KMS-11 (cell line): ENCODE data around the gene ANO7.

Source experiments
- H2AFZ ChIP-seq: fragments of 200-600 bp; sonication (generic); 2 replicates; pipeline ENCODE4 v1.6.1; 2016; ENCODE audit warnings: antibody characterized with exemption, mixed run types, low read depth
- H3K27ac ChIP-seq: fragments of 200-600 bp; sonication (generic); 2 replicates; pipeline ENCODE4 v1.6.1; 2016; ENCODE audit warnings: mild to moderate bottlenecking, mixed run types
- H3K27me3 ChIP-seq: fragments of 200-600 bp; sonication (generic); 2 replicates; pipeline ENCODE4 v1.6.1; 2017; ENCODE audit warnings: mild to moderate bottlenecking, low read depth, mixed run types, moderate library complexity; ENCODE audit not compliant: insufficient read depth
- H3K36me3 ChIP-seq: fragments of 200-600 bp; sonication (generic); 2 replicates; pipeline ENCODE4 v1.6.1; 2017; ENCODE audit warnings: mild to moderate bottlenecking, mixed run types; ENCODE audit not compliant: insufficient read depth
- H3K4me1 ChIP-seq: fragments of 200-600 bp; sonication (generic); 2 replicates; pipeline ENCODE4 v1.6.1; 2016; ENCODE audit warnings: mild to moderate bottlenecking, low read depth, mixed run types; ENCODE audit not compliant: poor library complexity, severe bottlenecking
- H3K4me2 ChIP-seq: fragments of 200-600 bp; sonication (generic); 2 replicates; pipeline ENCODE4 v1.7.0; 2016; ENCODE audit warnings: mild to moderate bottlenecking, mixed run types
- H3K4me3 ChIP-seq: fragments of 200-600 bp; sonication (generic); IDR thresholded peaks from 2 replicates; pipeline ENCODE4 v1.6.1; 2017; ENCODE audit warnings: low read depth, low read length, mixed read lengths; ENCODE audit not compliant: insufficient read depth
- H3K79me2 ChIP-seq: fragments of 200-600 bp; sonication (generic); 2 replicates; pipeline ENCODE4 v1.6.1; 2016; ENCODE audit warnings: low read depth, mixed run types; ENCODE audit not compliant: insufficient read depth
- H3K9ac ChIP-seq: fragments of 200-600 bp; sonication (generic); 2 replicates; pipeline ENCODE4 v1.6.1; 2016; ENCODE audit warnings: mild to moderate bottlenecking, mixed run types
- H4K20me1 ChIP-seq: fragments of 200-600 bp; sonication (generic); 2 replicates; pipeline ENCODE4 v1.6.1; 2016; ENCODE audit warnings: mild to moderate bottlenecking, mixed run types; ENCODE audit not compliant: insufficient read depth
- CTCF ChIP-seq: fragments of 200-600 bp; sonication (generic); conservative IDR thresholded peaks from 2 replicates; pipeline ENCODE4 v1.6.1; 2017; ENCODE audit warnings: low read depth, mild to moderate bottlenecking, antibody characterized with exemption, low read length, moderate library complexity, mixed read lengths

ANO7 gene

GRCh38 chr2:241238693-241239198 lies 50.3 kb downstream of the ANO7 start:
- Histone ChIP-seq H3K79me2 (no peaks in the 10 kb centered on the region), H3K4me3 (no peak overlapping the region), H3K27ac (no peak overlapping the region), H3K9ac (no peak overlapping the region), H2AFZ (no peak overlapping the region), H4K20me1 (no peaks in the 10 kb centered on the region), H3K27me3 (no peaks in the 10 kb centered on the region), H3K36me3 (peaks cover 22% of the 10 kb centered on the region; the same call in 1 of the 2 replicates), H3K4me2 (no peak overlapping the region), H3K4me1 (no peaks in the 10 kb centered on the region)
- TF ChIP-seq CTCF, result no peak

- Histone ChIP-seq H3K27me3 (no peaks in the 10 kb centered on the region), H2AFZ (no peak overlapping the region), H3K79me2 (no peaks in the 10 kb centered on the region), H3K36me3 (peaks cover 22% of the 10 kb centered on the region; the same call in 1 of the 2 replicates), H3K4me2 (no peak overlapping the region), H3K4me1 (no peaks in the 10 kb centered on the region), H3K4me3 (no peak overlapping the region), H3K9ac (no peak overlapping the region), H4K20me1 (no peaks in the 10 kb centered on the region), H3K27ac (no peak overlapping the region)
- no peak for TF ChIP-seq CTCF
These were observed 51.2 kb downstream of the ANO7 start for GRCh38 chr2:241239552-241240202.

- no peaks in the 10 kb centered on the region for H3K4me1 ChIP-seq
- H3K36me3 ChIP-seq, result peaks cover 22% of the 10 kb centered on the region; the same call in 1 of the 2 replicates
- no peak overlapping the region for H3K4me3 ChIP-seq
- H3K79me2 ChIP-seq, result no peaks in the 10 kb centered on the region
- no peaks in the 10 kb centered on the region for H4K20me1 ChIP-seq
- H3K9ac ChIP-seq, result no peak overlapping the region
- H3K27me3 ChIP-seq, result no peaks in the 10 kb centered on the region
- H3K4me2 ChIP-seq, result no peak overlapping the region
- no peak overlapping the region for H3K27ac ChIP-seq
- H2AFZ ChIP-seq, result no peak overlapping the region
- TF ChIP-seq CTCF, result no peak
These were observed 52.0 kb downstream of the ANO7 start for GRCh38 chr2:241240320-241241004.

- H2AFZ ChIP-seq, result no peak overlapping the region
- no peak overlapping the region for H3K4me3 ChIP-seq
- no peak overlapping the region for H3K4me2 ChIP-seq
- no peaks in the 10 kb centered on the region for H4K20me1 ChIP-seq
- peaks cover 31% of the 10 kb centered on the region; the same call in 1 of the 2 replicates for H3K36me3 ChIP-seq
- no peak overlapping the region for H3K9ac ChIP-seq
- H3K79me2 ChIP-seq, result no peaks in the 10 kb centered on the region
- no peak overlapping the region for H3K27ac ChIP-seq
- H3K27me3 ChIP-seq, result no peaks in the 10 kb centered on the region
- TF ChIP-seq CTCF, result no peak
- no peaks in the 10 kb centered on the region for H3K4me1 ChIP-seq
These were observed 53.2 kb downstream of the ANO7 start for GRCh38 chr2:241241669-241242068.
